Muscle of back (tissue), 11 donors: Measurements from ENCODE around the gene DPH5. TPM values are rescaled to one million over a fixed set of nuclear protein-coding genes. Genes with fewer than 3 reads are reported as not detected.
"Not testable (repeated sequence)": the region's sequence is repeated elsewhere in the genome, so short reads cannot be mapped to it uniquely, and the experiment has no call there.

Experiments
- DNase-seq, 3 donors: peaks; one replicate each; pipeline versions ENCODE4 v3.0.0 to v3.0.0-alpha.2; 2013
- polyA plus RNA-seq, 10 donors: library from polyadenylated mRNA; unstranded; fragments of 120-200 nt; gene quantifications; one replicate each; pipeline ENCODE4 v1.2.1, GENCODE V29; 2013; ENCODE audit not compliant: insufficient read length in 10 of 10

Gene DPH5
- polyA plus RNA-seq, 10 donors: 45.0 to 65.8 (median 54.6) TPM

- DNase-seq: no peak
Observed at GRCh38 chr1:101037316-101037715, 11.7 kb upstream of the DPH5 start.

GRCh38 chr1:101033017-101033416 is 7.4 kb upstream of the DPH5 start:
- no peak for DNase-seq

DNA sequence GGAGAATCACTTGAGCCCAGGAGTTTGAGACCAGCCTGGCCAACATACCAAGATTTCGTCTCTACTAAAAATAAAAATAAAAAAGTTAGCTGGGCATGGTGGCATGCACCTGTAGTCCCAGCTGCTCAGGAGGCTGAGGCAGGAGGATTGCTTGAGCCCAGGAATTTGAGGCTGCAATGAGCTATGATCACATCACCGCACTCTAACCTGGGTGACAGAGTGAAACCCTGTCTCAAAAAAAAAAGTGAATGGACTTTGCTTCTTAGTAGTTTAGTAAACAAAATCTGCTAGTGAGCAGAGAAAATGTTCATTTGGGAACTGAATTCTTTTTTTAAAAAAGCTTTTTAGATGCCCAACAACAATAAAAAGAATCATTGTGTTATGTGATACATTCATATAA is 6.5 kb upstream of the DPH5 start:
- DNase-seq: not testable (repeated sequence)

DNA sequence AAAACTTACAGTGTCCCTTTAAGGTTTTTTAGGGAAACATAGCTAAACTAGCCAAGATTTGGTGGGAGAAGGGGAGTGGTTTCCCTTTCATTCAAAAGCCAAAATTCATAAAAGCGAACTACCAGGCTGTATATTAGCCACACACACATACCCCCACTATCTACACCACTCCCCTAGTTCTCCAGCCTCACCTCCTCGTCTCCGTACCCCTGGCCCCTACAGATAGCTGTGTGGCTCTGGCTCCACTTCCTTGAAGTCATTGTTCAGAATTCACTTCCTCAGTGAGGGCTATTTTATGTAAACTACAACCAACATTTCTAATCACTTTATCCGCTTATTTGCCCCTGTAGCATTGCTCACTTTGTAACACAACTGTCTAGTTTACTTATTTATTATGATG is 5.3 kb upstream of the DPH5 start:
- DNase-seq: no peak

DNA sequence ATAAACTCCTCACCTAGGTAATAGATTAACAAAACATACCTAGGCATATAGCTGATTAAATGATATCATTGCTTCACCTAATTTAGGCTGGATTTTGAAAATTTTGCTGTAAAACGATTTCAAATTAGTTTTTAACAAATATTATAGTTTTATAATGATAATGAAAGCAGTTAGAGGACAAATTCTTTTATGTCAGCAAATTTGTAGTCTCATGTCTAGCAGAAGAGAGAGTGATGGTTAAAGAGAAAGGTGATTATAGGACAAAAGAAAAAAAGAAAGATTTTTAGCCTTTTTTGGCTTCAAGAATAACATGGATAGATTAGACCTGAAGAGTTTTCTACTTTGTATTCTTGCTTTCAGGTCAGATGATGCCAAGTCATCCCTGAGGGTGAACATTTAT is 3.6 kb upstream of the DPH5 start:
- no peak for DNase-seq

DNA sequence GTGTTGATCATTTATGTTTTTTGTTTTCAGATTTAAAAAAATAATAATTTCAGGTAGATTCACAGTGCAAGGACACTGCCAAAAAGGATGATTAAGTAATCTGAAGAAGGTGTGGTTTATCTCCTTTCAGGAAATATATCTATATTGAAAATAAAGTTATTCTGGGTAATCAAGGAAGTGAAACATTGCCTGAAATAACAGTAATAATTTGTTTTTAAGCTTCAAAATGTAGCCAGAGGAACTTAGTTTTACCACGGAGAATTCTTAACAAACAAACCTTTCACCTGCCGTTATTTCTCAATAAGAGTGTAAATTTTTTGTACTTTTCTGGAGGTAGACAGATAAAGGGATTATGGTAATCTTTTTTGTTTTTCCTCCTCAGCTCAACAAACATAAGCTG is 2.9 kb upstream of the DPH5 start:
- DNase-seq: no peak

DNA sequence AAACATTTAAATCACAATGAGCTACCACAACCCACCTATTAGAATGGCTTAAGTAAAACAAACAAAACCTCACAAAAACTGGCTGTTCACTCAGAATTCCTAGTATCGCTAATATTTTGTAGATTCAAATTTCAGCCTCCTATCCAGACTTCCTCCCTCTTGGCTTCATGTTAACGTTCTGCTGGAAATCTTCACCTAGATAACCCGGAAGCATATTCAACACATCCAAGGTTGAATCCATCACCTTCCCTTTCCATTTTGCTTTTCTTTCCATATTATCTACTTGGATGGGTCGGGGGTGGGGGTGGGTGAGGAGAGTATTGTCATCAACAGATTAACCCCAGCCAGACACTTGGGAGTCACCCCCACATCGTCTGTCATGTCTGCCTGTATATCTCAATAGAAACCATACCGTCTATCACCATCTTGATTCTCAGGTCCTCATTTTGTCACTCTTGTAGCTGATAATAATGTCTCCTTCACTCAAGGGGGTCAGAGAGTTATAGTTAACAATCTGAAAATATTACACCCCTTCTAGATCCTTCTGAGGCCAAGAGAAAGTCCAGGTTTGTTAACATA is 1.7 kb upstream of the DPH5 start:
- DNase-seq: no peak

DNA sequence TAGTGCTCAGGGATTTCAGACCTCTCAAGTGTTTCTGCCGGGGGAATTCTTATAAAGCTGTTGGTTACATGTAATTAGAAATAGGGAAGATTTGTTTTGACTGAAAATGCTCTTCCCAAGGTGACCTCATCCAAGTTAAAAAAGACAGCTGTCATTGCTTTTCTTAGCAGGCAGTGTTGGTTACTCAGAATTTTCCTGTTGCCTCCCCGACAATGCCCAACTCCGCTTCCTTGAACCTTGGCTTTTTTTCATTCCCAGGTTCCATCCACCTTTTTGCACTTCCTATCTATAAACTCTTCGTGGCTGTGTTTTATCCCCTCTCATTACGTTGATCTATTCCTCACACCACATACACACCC is 825 bp upstream of the DPH5 start:
- DNase-seq: no peak

GRCh38 chr1:101025283-101025656 is 314 bp downstream of the DPH5 start:
- DNase-seq: no peak

DNA sequence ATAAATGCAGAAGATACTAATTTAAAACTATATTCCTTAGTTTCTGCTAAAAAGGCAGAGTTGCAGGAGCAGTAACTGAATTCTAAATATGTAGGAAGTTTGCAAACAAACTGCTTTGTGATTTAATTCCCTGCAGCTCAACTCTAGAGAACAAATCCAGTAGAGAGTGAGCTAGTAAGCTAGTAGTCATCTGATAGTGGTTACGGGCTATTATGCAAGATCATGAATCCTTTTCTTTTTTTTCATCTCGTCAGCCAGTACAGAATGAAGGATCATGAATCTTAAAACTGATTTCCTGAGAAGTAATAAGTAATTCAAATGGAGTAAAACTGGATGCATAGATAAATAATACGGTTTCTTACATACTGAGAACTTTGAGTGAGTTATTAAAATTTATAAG is 3.3 kb downstream of the DPH5 start:
- DNase-seq: no peak

DNA sequence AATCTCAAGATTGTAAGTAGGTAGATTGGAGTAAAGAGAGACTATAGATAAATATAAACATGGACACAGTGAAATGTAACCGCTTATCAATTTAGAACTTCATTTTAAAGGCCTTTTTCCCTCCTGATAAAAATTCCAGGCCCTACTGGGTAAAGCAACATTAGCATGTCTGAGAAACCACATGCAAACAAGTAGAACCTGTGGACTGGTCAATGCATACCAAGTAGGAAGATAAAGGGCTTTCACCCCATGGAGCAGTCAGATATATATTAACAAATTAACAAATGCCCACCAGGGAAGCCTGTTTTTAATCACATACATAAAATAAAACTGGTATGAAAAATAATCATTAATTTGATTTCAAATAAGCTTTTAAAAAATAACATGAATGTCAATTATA is 8.1 kb downstream of the DPH5 start:
- no peak for DNase-seq

- DNase-seq: no peak
Observed at GRCh38 chr1:101013776-101014175, 11.8 kb downstream of the DPH5 start.

DNA sequence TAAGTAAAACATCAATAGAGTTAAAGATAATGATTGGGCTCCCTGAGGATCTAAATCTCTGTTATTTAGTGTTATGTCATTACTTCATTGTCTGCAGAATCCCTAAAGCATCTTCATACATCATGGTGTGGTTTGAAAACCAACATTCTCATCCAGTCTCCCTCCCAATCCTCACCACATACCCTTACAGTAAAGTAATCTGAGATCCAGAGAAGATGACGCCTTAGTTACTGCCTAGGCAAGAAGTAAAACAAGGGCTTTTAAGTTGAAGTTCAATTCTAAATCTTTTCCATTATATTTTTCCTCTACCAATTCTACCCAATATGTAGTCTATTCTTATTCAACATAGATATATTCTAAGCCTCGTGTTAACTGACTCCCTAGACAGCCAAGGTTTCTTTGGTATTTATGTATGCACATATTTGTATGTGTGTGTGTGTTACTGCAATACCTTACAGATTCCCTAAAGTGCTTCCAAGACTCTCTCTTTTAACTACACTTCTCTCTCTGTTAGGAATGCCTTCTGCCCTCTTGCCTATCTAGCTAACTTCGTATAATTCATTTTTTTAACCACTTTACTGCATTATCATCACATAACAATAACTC is 17.3 kb downstream of the DPH5 start:
- DNase-seq: no peak

DNA sequence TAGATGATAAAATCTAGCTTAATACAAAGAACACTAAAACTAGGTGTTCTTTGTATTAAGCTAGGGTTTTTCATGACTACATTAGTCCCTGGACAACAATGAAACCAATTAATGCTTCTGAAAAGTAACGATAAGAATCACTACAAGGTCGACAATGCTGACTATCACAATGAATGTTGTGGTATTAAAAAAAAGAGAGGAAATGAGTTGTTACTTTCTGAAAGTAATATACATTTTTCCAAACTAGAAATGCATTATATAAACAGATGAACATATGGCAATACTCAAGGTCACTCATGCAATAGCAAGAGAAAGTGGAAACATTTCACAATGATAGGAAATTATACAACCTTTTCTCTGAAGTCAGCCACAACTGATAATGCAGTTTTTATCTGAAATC is 19.0 kb downstream of the DPH5 start:
- no peak for DNase-seq

DNA sequence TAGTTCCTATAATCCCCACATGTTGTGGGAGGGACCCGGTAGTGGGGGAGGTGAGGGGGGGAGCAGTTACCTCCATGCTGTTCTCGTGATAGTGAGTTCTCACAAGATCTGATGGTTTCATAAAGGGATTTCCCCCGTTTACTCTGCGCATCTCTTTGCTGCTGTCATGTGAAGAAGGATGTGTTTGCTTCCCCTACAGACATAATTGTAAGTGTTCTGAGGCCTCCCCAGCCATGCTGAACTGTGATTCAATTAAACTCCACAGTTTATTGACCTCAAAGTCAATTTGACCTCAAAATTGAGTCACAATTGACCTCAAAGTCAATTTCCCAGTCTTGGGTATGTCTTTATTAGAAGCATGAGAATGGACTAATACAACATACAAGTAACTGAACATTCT is 19.7 kb downstream of the DPH5 start:
- DNase-seq: no peak

DNA sequence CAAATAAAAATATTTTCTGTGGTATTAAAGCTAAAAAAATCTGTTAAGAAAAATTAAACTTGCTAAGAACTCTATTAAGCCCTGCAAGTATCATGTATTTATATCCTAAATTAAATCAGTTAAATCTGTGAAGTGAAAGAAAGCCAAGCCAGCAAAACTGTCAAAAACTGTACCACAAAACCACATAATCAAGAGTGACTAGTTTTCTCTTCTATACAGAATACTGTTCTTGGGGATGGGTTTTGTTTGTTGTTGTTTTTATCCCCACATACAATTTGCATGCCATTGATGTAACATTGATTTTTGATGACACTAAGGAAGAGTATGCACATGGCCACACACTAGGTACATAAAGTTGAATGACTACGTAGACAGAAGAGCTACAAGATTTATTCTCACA is 20.4 kb downstream of the DPH5 start:
- no peak for DNase-seq

- no peak for DNase-seq
Observed at GRCh38 chr1:101004670-101005069, 20.9 kb downstream of the DPH5 start.

DNA sequence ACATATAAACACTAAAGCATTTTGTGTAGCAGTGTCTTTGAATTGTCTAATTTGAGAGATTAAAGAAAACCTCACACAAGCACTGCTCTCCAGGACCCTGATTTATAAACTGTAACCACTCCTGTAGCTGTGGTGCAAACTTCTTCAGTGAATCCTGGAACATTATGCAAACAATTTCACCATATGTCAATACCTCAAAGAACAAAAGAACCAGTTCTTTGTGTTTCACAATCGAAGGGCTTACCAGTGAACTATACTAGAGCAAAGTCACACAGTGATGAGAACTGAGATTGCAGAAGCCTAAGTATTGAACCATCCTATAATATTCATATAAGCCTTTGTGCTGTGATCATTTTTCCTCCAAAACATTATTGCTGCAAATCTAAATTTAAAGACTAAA is 21.5 kb downstream of the DPH5 start:
- no peak for DNase-seq

GRCh38 chr1:101003012-101003650 is 22.5 kb downstream of the DPH5 start:
- no peak for DNase-seq

DNA sequence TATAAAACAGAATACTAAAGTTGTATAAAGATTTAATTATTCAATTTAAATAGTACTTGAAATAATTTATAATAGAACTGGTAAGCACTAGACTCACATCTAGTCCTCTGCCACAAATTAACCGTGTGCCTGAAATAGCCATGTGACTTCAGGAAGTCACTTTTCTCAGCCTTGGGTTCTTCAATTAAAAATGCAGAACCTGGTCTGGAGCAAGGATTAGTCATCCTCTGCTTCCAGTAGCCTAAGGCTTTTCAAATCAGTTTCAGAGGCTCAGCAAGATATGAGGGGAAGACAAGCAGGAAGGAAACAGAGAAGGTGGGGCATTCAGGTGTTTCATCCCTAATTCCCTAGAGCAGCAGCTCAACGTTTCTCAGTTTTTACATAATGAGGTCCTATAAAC is 23.0 kb downstream of the DPH5 start:
- no peak for DNase-seq

DNA sequence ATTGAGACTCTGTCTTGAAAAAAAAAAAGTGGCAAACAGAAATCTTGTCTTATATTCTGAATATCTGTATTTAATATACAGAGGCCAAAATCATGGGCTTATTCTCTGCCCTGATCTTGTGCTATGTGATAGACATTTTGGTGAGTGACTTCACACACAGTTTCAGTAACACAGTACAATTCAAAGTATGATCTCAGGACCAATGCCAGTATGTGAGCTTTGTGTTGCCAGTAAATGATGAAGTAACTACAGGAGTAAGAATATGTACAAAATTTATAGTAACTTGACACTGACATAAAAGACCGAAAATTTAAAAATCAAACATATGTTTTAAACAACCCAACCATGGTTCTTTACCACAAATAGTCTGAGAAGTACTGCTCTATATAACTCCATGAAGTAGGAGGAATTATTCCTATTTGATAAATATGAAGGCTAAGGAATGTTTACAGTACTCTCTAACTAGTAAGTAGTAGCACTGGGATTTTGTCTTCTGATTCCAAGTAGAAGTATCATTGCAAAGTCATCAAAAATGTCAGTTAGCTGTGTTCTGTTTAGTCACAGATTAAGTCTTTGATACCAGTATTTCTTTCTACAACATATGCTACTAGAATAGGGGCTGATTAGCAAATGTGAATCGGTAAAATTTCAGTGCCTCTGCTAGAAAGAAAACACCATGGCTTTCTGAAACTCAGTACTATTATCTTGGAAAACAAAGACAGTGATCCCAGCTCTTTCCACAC is 25.3 kb downstream of the DPH5 start:
- DNase-seq: no peak

- no peak for DNase-seq
Observed at GRCh38 chr1:100998426-100998825, 27.2 kb downstream of the DPH5 start.
